MM.1S (cell line): ENCODE data around the gene CCDC18.

Experiments used
- DNase-seq: peaks from one replicate; pipeline ENCODE4 v3.0.0-alpha.2; 2015
- H2AFZ ChIP-seq: fragments of 300-600 bp; sonication (generic); 2 replicates; pipeline ENCODE4 v1.6.0; 2016; ENCODE audit warnings: antibody characterized with exemption, low read length
- H3F3A ChIP-seq: fragments of 300-600 bp; sonication (generic); 2 replicates; pipeline ENCODE4 v1.6.1; 2016; ENCODE audit warnings: mild to moderate bottlenecking, antibody characterized with exemption, low read length, moderate library complexity, mixed read lengths; ENCODE audit not compliant: insufficient read depth
- H3K27ac ChIP-seq: fragments of 300-600 bp; sonication (generic); 2 replicates; pipeline ENCODE4 v1.5.1; 2016; ENCODE audit warnings: mild to moderate bottlenecking, low read length
- H3K27me3 ChIP-seq: fragments of 300-600 bp; sonication (generic); replicated peaks from 2 replicates; pipeline ENCODE4 v1.6.0; 2016; ENCODE audit warnings: low read length; ENCODE audit not compliant: insufficient read depth
- H3K36me3 ChIP-seq: fragments of 300-600 bp; sonication (generic); replicated peaks from 2 replicates; pipeline ENCODE4 v1.6.1; 2016; ENCODE audit warnings: mild to moderate bottlenecking, low read length, mixed read lengths; ENCODE audit not compliant: insufficient read depth
- H3K4me1 ChIP-seq: fragments of 300-600 bp; sonication (generic); 2 replicates; pipeline ENCODE4 v1.6.1; 2016; ENCODE audit warnings: low read length, mixed read lengths
- H3K4me2 ChIP-seq: fragments of 300-600 bp; sonication (generic); 2 replicates; pipeline ENCODE4 v1.6.0; 2016; ENCODE audit warnings: low read depth, low read length
- H3K4me3 ChIP-seq: fragments of 300-600 bp; sonication (generic); 2 replicates; pipeline ENCODE4 v1.5.1; 2016; ENCODE audit warnings: low read length, mixed read lengths
- H3K79me2 ChIP-seq: fragments of 300-600 bp; sonication (generic); 2 replicates; pipeline ENCODE4 v1.6.1; 2016; ENCODE audit warnings: mixed run types, low read length, mixed read lengths
- H3K9ac ChIP-seq: fragments of 300-600 bp; sonication (generic); 2 replicates; pipeline ENCODE4 v1.6.1; 2016; ENCODE audit warnings: low read length, mixed read lengths
- H3K9me2 ChIP-seq: fragments of 300-600 bp; sonication (generic); replicated peaks from 2 replicates; pipeline ENCODE4 v1.6.1; 2016; ENCODE audit warnings: mild to moderate bottlenecking, low read length, mixed read lengths; ENCODE audit not compliant: insufficient read depth
- H3K9me3 ChIP-seq: fragments of 300-600 bp; sonication (generic); replicated peaks from 2 replicates; pipeline ENCODE4 v1.6.1; 2016; ENCODE audit warnings: mild to moderate bottlenecking, low read length, mixed read lengths; ENCODE audit not compliant: insufficient read depth
- H4K20me1 ChIP-seq: fragments of 300-600 bp; sonication (generic); 2 replicates; pipeline ENCODE4 v1.6.1; 2016; ENCODE audit warnings: mild to moderate bottlenecking, low read length, moderate library complexity, mixed read lengths; ENCODE audit not compliant: insufficient read depth
- CTCF ChIP-seq: fragments of 300-600 bp; sonication (generic); IDR thresholded peaks from 2 replicates; pipeline ENCODE4 v1.5.1; 2016; ENCODE audit warnings: antibody characterized with exemption, low read length, mixed read lengths
- EZH2 ChIP-seq: fragments of 300-600 bp; sonication (generic); optimal IDR thresholded peaks from 2 replicates; pipeline ENCODE3; 2017; ENCODE audit warnings: low read depth, mild to moderate bottlenecking, antibody characterized with exemption, low read length, mixed read lengths
- EZH2phosphoT487 ChIP-seq: fragments of 300-600 bp; sonication (generic); IDR thresholded peaks from 2 replicates; pipeline ENCODE4 v1.6.1; 2018; ENCODE audit warnings: antibody characterized with exemption, low read length

Gene CCDC18

DNA sequence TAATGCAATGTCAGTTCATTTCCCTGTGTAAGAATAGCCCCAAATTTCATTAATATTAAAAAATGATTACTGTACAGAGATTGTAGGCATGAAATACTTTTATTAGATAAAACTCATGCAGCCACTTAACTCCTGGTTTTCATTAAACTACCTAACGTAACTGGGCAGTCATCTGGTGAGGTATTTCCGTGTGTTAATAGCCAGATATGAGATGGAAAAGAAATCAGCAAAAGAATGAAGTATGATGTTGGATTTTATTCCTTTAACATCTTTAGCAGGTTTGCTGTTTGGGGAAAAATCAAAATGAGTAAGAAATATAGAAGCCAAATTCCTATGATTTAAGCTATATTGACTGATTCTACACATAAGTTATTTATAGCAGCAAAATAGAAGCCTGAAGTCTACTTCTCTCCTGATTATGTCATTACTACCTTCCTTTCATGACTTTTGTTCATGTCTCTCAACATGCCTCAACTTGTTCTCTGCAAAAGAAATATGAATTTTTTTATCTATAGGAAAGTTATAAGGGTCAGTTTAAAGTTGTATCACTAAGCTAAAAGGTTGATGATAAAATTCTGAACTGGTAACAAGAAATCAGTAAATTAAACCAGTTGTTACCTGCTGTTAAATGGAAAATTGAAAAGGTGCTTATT is 42.6 kb downstream of the CCDC18 start:
- Histone ChIP-seq H3K27ac (no peak overlapping the region), H3K27me3 (no peaks in the 10 kb centered on the region), H3K4me1 (peaks cover 10% of the 10 kb centered on the region; the same call in 1 of the 2 replicates), H2AFZ (no peak overlapping the region), H3K36me3 (no peaks in the 10 kb centered on the region), H3K4me2 (no peak overlapping the region), H3K9ac (no peak overlapping the region), H4K20me1 (no peaks in the 10 kb centered on the region), H3F3A (no peaks in the 10 kb centered on the region), H3K9me2 (no peaks in the 10 kb centered on the region), H3K79me2 (no peaks in the 10 kb centered on the region), H3K4me3 (no peak overlapping the region), H3K9me3 (no peaks in the 10 kb centered on the region)
- no peak for DNase-seq
- no peak for TF ChIP-seq EZH2phosphoT487
- TF ChIP-seq EZH2 = no peak
- no peak for TF ChIP-seq CTCF

- Histone ChIP-seq H3K4me1 (no peaks in the 10 kb centered on the region), H2AFZ (no peak overlapping the region), H3K27ac (no peak overlapping the region), H3K9me2 (no peaks in the 10 kb centered on the region), H3K79me2 (no peaks in the 10 kb centered on the region), H3K4me3 (no peak overlapping the region), H4K20me1 (no peaks in the 10 kb centered on the region), H3K36me3 (no peaks in the 10 kb centered on the region), H3K9me3 (no peaks in the 10 kb centered on the region), H3K9ac (no peak overlapping the region), H3F3A (no peaks in the 10 kb centered on the region), H3K27me3 (no peaks in the 10 kb centered on the region), H3K4me2 (no peak overlapping the region)
- TF ChIP-seq EZH2 (no peak), CTCF (no peak)
- no peak for DNase-seq
These were observed 54.7 kb downstream of the CCDC18 start for GRCh38 chr1:93235261-93235660.

- no peaks in the 10 kb centered on the region for H3K27me3 ChIP-seq
- H4K20me1 ChIP-seq = no peaks in the 10 kb centered on the region
- no peak overlapping the region for H3K4me3 ChIP-seq
- no peak overlapping the region for H3K9ac ChIP-seq
- no peaks in the 10 kb centered on the region for H3K9me2 ChIP-seq
- no peaks in the 10 kb centered on the region for H3F3A ChIP-seq
- no peak overlapping the region for H3K27ac ChIP-seq
- no peaks in the 10 kb centered on the region for H3K4me1 ChIP-seq
- H3K4me2 ChIP-seq = no peak overlapping the region
- H3K9me3 ChIP-seq = no peaks in the 10 kb centered on the region
- DNase-seq = no peak
- no peak overlapping the region for H2AFZ ChIP-seq
- no peaks in the 10 kb centered on the region for H3K36me3 ChIP-seq
- H3K79me2 ChIP-seq = no peaks in the 10 kb centered on the region
- TF ChIP-seq EZH2phosphoT487 (no peak), CTCF (no peak), EZH2 (no peak)
These were observed 56.5 kb downstream of the CCDC18 start for GRCh38 chr1:93237021-93237420.
